Aortic smooth muscle cell (primary cell): Measurements from ENCODE around the gene MESP2. TPM values are rescaled to one million over a fixed set of nuclear protein-coding genes. Genes with fewer than 3 reads are reported as not detected.

Experiments used
- total RNA-seq: library from RNA; depleted of rRNA; stranded (reverse); fragments of >200 nt; gene quantifications from 2 replicates; pipeline ENCODE4 v1.2.3, GENCODE V29; 2014

The MESP2 gene, protein sequence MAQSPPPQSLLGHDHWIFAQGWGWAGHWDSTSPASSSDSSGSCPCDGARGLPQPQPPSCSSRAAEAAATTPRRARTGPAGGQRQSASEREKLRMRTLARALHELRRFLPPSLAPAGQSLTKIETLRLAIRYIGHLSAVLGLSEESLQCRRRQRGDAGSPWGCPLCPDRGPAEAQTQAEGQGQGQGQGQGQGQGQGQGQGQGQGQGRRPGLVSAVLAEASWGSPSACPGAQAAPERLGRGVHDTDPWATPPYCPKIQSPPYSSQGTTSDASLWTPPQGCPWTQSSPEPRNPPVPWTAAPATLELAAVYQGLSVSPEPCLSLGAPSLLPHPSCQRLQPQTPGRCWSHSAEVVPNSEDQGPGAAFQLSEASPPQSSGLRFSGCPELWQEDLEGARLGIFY
- total RNA-seq = 0.25 and 0.53 TPM in 2 replicates

DNA sequence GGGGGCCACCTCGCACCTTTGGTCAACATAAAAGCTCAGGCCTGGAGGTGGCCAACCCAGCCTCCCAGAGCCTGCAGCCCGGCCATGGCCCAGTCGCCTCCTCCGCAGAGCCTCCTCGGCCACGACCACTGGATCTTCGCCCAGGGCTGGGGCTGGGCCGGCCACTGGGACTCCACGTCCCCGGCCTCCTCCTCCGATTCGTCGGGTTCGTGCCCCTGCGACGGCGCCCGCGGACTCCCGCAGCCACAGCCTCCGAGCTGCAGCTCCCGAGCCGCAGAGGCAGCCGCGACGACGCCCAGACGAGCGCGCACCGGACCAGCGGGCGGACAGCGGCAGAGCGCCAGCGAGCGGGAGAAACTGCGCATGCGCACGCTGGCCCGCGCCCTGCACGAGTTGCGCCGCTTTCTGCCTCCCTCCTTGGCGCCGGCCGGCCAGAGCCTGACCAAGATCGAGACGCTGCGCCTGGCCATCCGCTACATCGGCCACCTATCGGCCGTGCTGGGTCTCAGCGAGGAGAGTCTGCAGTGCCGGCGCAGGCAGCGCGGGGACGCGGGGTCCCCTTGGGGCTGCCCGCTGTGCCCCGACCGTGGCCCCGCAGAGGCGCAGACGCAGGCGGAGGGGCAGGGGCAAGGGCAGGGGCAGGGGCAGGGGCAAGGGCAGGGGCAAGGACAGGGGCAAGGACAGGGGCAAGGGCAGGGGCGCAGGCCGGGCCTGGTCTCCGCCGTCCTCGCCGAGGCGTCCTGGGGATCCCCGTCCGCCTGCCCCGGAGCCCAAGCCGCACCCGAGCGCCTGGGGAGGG lies at the start of gene MESP2:
Gene MESP2, plus strand, starts transcription at position 59 of the 799 bp plus-strand sequence. Its CDS starts 26 bp downstream, at position 85.

DNA sequence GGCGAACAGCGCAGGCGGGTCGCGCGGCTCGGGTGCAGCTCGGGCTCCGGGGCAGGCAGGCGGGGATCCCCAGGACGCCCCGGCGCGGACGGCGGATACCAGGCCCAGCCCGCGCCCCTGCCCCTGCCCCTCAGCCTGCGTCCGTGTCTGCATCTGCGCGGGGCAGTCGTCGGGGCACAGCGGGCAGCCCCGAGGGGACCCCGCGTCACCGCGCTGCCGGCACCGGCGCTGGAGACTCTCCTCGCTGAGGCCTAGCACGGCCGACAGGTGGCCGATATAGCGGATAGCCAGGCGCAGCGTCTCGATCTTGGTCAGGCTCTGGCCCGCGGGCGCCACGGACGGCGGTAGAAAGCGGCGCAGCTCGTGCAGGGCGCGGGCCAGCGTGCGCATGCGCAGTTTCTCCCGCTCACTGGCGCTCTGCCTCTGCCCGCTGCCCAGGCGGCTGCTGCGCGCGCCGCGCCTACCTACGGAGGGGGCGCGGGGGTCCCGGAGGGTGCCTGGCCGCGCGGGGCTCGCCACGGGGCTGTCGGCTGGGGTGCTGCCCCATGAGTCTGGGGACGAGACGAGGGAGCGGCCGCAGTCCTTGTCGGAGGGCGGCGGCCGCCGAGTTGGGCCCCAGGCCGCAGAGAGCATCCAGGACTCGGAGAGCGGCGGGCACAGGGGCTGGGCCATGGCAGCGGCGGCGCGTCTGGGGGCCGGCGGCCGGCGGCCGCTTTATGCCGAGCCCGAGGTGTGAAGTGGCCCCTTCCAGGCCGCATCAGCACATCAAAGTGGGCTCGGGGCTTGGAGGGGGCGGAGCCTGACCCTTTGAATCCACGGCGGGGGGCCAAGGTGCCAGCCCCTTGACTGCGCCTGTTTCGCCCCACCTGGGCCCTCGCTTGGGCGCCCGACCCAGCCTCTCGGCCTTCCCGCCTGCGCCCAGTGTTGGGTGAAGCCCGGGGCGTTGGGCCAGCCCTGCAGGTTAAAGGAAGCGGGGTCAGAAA lies 25.3 kb upstream of the MESP2 start, which contains the start of gene MESP1:
Gene MESP1, minus strand, starts transcription at position 690 of the 983 bp plus-strand sequence. Its CDS starts 18 bp downstream, at position 672.

Other genes starting within 250 kb of the MESP2 start
- gene TICRR, start 200.9 kb upstream of the MESP2 start, total RNA-seq = 1.2 and 2.5 TPM in 2 replicates
- 16.4 and 19.0 TPM in 2 replicates for gene KIF7, start 120.9 kb upstream of the MESP2 start, total RNA-seq
- 0.12 and 0.26 TPM in 2 replicates for gene PLIN1, start 97.0 kb upstream of the MESP2 start, total RNA-seq
- gene PEX11A, start 85.6 kb upstream of the MESP2 start, total RNA-seq = 5.9 and 8.1 TPM in 2 replicates
- gene WDR93, start 85.5 kb upstream of the MESP2 start, total RNA-seq = under 0.01 and 0.06 TPM in 2 replicates
- gene MESP1, start 25.1 kb upstream of the MESP2 start, total RNA-seq = 0.37 and 0.53 TPM in 2 replicates
- 39.6 and 42.7 TPM in 2 replicates for gene ANPEP, start 38.5 kb downstream of the MESP2 start, total RNA-seq
- gene AP3S2, start 117.7 kb downstream of the MESP2 start, total RNA-seq = 59.3 and 63.9 TPM in 2 replicates
- gene ARPIN, start 136.6 kb downstream of the MESP2 start, total RNA-seq = 15.2 and 15.5 TPM in 2 replicates
- gene ZNF710, start 225.0 kb downstream of the MESP2 start, total RNA-seq = 5.5 and 6.9 TPM in 2 replicates